Colon (tissue), 2 donors: ENCODE measurements around the gene BICRA.
"Not testable (repeated sequence)": the region's sequence is repeated elsewhere in the genome, so short reads cannot be mapped to it uniquely, and the experiment has no call there.

ENCODE experiments used
- FAIRE-seq: peaks from 2 replicates; lab custom pipeline; 2012; peaks lifted over from hg19 to GRCh38; lab: Jason Lieb, UNC
- donor health status: control.
- donor health status: control.

Gene BICRA

GRCh38 chr19:47663911-47664771 is 55.2 kb downstream of the BICRA start:
- no peak for FAIRE-seq

GRCh38 chr19:47668556-47668955 is 59.6 kb downstream of the BICRA start:
- not testable (repeated sequence) for FAIRE-seq

GRCh38 chr19:47670736-47671135 is 61.8 kb downstream of the BICRA start:
- FAIRE-seq = no peak

- no peak for FAIRE-seq
These were observed 62.6 kb downstream of the BICRA start for GRCh38 chr19:47671499-47671898.

- no peak for FAIRE-seq
These were observed 64.5 kb downstream of the BICRA start for GRCh38 chr19:47673426-47673825.

- no peak for FAIRE-seq
These were observed 65.6 kb downstream of the BICRA start for GRCh38 chr19:47674548-47674947.

- FAIRE-seq = no peak
These were observed 66.3 kb downstream of the BICRA start for GRCh38 chr19:47675271-47675670.

GRCh38 chr19:47675859-47676258 is 66.9 kb downstream of the BICRA start:
- FAIRE-seq = no peak

- FAIRE-seq = no peak
These were observed 67.9 kb downstream of the BICRA start for GRCh38 chr19:47676811-47677210.

GRCh38 chr19:47679251-47679900 is 70.4 kb downstream of the BICRA start:
- FAIRE-seq = no peak

- FAIRE-seq = no peak
These were observed 71.3 kb downstream of the BICRA start for GRCh38 chr19:47679922-47680857.

- no peak for FAIRE-seq
These were observed 72.0 kb downstream of the BICRA start for GRCh38 chr19:47680858-47681332.

GRCh38 chr19:47681388-47681787 is 72.5 kb downstream of the BICRA start:
- FAIRE-seq = no peak

- FAIRE-seq = no peak
These were observed 73.0 kb downstream of the BICRA start for GRCh38 chr19:47681936-47682335.

GRCh38 chr19:47682939-47683338 is 74.0 kb downstream of the BICRA start:
- FAIRE-seq = no peak

- FAIRE-seq = no peak
These were observed 77.9 kb downstream of the BICRA start for GRCh38 chr19:47686679-47687450.

GRCh38 chr19:47687906-47688305 is 79.0 kb downstream of the BICRA start:
- FAIRE-seq = no peak

- FAIRE-seq = no peak
These were observed 82.2 kb downstream of the BICRA start for GRCh38 chr19:47691090-47691489.

GRCh38 chr19:47691782-47692181 is 82.8 kb downstream of the BICRA start:
- FAIRE-seq = no peak

- no peak for FAIRE-seq
These were observed 84.6 kb downstream of the BICRA start for GRCh38 chr19:47693489-47693888.

- FAIRE-seq = no peak
These were observed 85.0 kb downstream of the BICRA start for GRCh38 chr19:47693903-47694302.
